NCI-H2227 treated with DMSO at 0.1 percent for 48 hours (cell line): ENCODE measurements around the gene CHRDL2.
"Not testable (repeated sequence)": the region's sequence is repeated elsewhere in the genome, so short reads cannot be mapped to it uniquely, and the experiment has no call there.

Source experiments
- DNase-seq: peaks from one replicate; lab custom pipeline; 2025; lab: John Stamatoyannopoulos, UW

CHRDL2 gene

GRCh38 chr11:74669211-74670160, 61.7 kb downstream of the CHRDL2 start:
- DNase-seq: no peak

GRCh38 chr11:74663315-74663714, 67.9 kb downstream of the CHRDL2 start:
- DNase-seq: no peak

GRCh38 chr11:74662487-74663103, 68.6 kb downstream of the CHRDL2 start:
- no peak for DNase-seq

- DNase-seq: not testable (repeated sequence)
Measured at GRCh38 chr11:74659124-74659523, 72.1 kb downstream of the CHRDL2 start.

GRCh38 chr11:74654976-74655375, 76.2 kb downstream of the CHRDL2 start:
- DNase-seq: no peak

GRCh38 chr11:74650498-74650897, 80.7 kb downstream of the CHRDL2 start:
- DNase-seq: no peak

GRCh38 chr11:74648894-74649293, 82.3 kb downstream of the CHRDL2 start:
- no peak for DNase-seq

- no peak for DNase-seq
Measured at GRCh38 chr11:74647831-74648230, 83.4 kb downstream of the CHRDL2 start.

GRCh38 chr11:74647404-74647803, 83.8 kb downstream of the CHRDL2 start:
- no peak for DNase-seq

GRCh38 chr11:74646954-74647353, 84.3 kb downstream of the CHRDL2 start:
- DNase-seq: no peak
